GM19351 (cell line): ENCODE results near the gene TOMM6.

Experiments
- ATAC-seq: cut with Tn5 transposase; IDR thresholded peaks from one replicate; pipeline ENCODE4 v1.9.1; 2021; ENCODE audit warnings: mild to moderate bottlenecking, moderate library complexity; ENCODE audit not compliant: unreplicated experiment

The TOMM6 gene

DNA sequence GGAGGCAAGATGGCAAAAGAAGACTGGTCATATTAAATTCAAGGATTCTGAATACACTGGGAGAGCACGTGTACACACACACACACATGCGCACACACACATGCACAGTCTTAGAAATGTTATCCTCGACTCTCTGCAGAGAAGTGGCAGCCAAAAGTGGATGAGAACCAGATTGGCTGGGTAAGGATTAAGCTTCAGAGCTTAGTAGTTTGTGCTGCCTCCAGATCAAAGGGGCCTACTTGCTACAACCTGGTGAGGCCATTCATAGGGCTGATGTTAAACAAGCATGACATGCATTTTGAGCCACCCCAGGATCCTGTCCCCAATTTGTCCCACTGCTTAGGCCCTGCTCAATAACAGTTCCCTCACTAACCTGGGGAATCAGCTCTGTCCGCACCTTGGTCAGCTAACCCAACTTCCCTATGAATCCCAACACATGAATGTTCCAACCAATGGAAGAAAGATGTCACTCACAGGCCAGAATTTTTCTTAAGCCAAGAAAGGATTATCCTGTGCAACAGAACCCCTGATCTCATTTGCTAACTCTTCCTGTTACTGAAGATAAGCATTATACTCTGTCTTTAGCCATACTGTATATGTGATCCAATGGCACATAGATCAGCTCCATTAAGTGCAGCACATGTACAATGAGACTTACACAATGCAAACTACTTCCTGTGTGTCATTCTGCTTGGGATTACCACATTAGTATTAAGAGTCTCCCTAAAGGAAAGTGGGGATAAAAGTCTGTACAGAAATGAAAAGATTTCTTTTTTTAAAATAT is 31.0 kb downstream of the TOMM6 start:
- ATAC-seq = no peak

DNA sequence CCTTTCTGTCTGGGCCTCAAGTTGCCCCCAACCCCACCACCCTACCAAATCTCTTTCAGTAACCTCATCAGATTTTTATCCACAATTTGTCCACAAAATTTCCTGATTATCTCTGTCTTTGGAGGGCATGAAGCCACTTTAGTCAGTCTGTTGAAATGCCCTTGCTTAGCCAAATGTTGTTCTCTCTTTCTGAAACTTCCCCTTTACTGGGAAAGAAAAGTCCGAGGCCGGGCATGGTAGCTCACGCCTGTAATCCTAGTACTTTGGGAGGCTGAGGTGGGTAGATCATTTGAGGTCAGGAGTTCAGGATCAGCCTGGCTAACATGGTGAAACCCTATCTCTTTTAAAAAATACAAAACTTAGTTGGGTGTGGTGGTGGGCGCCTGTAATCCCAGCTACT is 33.8 kb downstream of the TOMM6 start:
- no peak for ATAC-seq

DNA sequence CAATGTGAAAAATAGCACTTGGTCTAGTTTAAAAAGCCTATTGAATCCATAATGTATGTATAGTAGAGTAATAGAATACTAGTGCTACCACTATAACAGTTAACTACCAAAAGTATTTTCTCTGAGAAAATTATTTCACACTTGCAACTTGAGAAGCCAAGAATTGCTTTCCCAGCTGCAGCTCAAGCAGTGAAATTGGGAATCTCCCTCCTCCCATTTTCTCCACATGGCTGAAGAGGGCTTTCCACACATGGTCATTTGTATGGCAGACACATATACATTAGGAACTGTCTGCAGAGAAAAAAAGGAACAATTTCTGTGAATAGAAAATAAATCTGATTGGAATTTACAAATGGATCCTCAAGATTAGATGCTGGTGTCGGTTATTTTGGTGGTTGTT is 34.5 kb downstream of the TOMM6 start:
- no peak for ATAC-seq

DNA sequence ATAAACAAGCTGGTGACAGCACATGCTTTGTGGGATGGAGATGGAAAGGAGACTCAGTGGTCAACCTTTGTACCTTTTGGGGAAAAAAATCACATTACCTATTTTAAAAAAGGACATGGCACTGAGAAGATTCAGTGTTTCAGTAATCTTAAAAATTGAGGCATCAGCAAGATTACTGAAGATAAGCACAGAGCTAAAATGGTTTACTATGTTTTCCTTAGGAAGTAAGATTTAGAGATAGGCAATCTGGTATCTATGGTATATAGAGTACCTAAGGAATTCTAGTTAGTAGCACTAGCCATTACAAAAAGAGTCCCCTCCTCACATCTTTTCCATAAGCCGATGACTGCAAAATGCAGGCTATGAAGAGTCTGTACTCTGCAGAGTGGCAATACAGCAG is 35.7 kb downstream of the TOMM6 start:
- ATAC-seq = no peak

DNA sequence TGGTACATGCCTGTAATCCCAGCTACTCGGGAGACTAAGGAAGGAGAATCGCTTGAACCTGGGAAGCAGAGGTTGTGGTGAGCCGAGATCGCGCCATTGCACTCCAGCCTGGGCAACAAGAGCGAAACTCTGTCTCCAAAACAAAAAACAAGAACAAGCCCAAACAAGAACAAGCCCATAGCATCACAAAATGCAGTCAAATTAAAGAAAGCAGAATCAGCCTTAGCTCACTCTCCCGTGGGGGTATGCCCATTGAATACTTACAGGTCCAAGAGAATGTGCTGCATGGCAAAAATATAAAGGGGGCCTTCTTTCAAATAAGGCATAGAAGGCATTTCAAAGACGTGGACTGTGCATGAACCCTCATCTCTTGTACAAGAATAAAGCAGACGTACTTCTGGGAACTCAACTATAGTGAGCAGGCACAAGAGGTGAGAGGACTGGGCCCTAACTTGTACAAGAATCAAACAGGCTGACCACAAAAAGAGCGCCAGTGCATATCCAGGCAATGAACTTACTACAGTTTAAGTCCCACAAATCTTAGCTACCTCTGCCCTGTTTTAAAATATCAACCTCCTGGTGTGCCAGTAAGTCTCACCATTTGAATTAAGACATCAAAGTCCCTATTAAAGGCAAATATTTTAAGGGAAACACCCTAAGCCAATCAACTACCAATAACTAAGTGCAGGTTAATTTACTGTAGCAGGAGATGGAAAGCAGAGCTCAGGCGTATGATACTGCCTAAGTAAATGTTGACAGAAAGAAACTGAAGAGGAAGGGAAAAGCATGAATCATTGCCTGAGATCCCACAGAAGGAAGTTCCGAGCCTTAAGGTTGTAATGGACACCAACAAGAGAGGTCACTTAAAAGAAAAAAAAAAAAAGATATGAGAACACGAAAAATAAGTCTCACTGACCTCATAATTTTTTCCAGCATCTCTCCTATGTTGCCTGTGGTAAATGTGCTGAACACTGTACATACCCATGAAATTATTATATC is 37.4 kb downstream of the TOMM6 start:
- no peak for ATAC-seq

DNA sequence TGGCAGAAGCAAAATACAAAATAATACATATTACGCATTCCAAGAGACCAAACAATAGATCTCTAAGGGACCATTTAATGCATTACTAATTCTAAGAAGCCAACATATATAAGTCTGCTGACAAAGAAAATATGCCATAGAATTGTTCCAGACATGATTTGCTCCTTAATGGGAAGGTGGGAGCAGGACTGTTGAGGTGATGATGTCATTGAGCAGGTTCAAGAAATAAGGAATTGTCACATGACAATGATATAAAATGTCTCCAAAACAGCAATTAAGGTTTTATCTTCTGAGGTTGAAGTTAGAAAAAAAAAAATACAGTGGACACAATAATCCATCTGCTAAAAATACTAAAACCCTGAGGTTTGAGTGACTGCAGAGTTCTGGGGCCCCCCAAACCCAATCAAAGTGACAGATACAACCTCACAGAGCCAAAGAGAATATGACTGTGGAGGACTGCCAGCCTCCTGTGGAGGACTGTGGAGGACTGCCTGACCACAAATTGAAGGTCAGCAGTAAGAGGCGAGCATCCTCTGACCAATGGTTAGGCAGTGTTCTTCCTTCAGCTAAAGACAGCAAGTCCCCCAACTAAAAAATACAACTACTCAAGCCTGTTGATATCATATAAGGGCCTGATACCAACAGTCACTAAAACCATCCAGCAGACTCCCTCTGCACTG is 39.0 kb downstream of the TOMM6 start:
- ATAC-seq = no peak

DNA sequence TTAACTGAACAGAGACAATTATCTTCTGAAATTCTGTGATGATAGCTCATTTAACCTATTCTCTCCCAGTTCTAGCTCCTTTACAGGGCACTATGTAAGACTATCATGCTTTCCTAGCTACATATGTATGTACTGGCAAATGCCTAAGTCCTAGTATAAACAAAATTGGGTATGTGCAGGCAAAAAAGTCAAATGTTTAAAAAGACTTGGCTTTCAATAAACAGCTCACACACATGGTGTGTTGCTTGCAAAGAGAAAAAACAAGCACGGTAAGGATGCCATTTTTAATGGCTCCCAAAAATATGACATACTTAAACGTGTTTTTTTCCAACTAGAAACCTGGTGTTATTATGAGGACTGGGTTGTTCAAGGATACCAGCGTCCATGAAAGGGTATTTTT is 44.8 kb downstream of the TOMM6 start:
- no peak for ATAC-seq

DNA sequence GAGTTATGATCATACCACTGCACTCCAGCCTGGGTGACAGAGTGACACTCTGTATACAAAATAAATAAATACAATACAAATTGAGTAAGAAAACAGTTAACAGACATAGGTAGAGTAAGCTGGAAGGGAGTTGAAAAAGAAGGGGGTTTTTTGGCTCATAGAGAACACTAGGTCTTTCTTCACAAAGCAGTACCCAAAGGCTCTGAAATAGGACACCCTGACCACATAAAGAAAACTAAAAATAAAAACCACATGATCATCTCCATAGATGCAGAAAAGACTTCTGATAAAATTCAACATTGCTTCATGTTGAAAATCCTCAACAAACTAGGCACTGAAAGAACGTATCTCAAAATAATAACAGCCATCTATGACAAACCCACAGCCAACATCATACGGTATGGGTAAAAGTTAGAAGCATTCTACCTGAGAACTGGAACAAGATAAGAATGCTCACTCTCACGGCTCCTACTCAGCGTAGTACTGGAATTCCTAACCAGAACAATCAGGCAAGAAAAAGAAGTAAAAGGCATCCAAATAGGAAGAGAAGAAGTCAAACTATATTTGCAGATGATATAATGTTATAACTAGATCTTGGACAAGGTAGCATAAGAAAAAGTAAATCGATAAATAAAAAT is 48.6 kb downstream of the TOMM6 start:
- ATAC-seq = no peak

DNA sequence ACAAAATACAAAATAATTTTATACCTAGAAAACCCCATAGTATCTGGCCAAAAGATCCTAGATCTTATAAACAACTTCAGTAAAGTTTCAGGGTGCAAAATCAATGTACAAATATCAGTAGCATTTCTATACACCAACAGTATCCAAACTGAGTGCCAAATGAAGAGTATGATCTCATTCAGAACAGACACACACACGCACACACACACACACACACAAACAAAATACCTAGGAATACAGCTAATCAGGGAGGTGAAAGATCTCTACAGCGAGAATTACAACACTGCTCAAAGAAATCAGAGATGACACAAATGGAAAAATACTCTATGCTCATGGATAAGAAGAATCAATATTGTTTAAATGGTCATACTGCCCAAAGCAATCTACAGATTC is 49.2 kb downstream of the TOMM6 start:
- ATAC-seq = no peak
